Upper lobe of left lung (tissue), 4 donors: ENCODE measurements around the gene GLIPR1L1.

Experiments
- POLR2A ChIP-seq, 4 donors: fragments of 450-650 bp; IDR thresholded peaks; one replicate each; pipeline ENCODE4 v1.5.1; 2016 to 2017; ENCODE audit warnings: antibody characterized with exemption in 4 of 4, mild to moderate bottlenecking in 2 of 4
- POLR2AphosphoS5 ChIP-seq, 2 donors: sonication (generic); formaldehyde crosslinking; IDR thresholded peaks; one replicate each; pipeline ENCODE4 v1.5.1; 2017; ENCODE audit warnings: antibody characterized with exemption in 2 of 2
- TF ChIP-seq, protein P1 (sequence below), 6 experiments: fragments of 450-650 bp in 4 of 6; fragments of 200-600 bp in 2 of 6; sonication (generic) in 2 of 6; IDR thresholded peaks; one replicate each; pipeline ENCODE4 v1.5.1; 2016 to 2019; ENCODE audit warnings: antibody characterized with exemption in 6 of 6

GRCh38 chr12:75374971-75375370 lies 40.5 kb downstream of the GLIPR1L1 start:
- TF ChIP-seq POLR2A (IDR thresholded peaks at IDR 0.05): no peak
- TF ChIP-seq, protein P1, sequence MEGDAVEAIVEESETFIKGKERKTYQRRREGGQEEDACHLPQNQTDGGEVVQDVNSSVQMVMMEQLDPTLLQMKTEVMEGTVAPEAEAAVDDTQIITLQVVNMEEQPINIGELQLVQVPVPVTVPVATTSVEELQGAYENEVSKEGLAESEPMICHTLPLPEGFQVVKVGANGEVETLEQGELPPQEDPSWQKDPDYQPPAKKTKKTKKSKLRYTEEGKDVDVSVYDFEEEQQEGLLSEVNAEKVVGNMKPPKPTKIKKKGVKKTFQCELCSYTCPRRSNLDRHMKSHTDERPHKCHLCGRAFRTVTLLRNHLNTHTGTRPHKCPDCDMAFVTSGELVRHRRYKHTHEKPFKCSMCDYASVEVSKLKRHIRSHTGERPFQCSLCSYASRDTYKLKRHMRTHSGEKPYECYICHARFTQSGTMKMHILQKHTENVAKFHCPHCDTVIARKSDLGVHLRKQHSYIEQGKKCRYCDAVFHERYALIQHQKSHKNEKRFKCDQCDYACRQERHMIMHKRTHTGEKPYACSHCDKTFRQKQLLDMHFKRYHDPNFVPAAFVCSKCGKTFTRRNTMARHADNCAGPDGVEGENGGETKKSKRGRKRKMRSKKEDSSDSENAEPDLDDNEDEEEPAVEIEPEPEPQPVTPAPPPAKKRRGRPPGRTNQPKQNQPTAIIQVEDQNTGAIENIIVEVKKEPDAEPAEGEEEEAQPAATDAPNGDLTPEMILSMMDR (IDR thresholded peaks at IDR 0.05): no peak
- TF ChIP-seq POLR2AphosphoS5 (IDR thresholded peaks at IDR 0.05): no peak
